ENCODE results near the gene ZNF148.

Gene ZNF148

GRCh38 chr3:125191730-125192129 lies 183.4 kb downstream of the ZNF148 start:
- no peak for TF ChIP-seq CTCF (IDR thresholded peaks at IDR 0.05; ENCODE audit: insufficient read depth, low read depth, low read length, missing control alignments)
- no peak overlapping the region for H3K4me3 ChIP-seq (ENCODE audit: low read length)
- no peak for DNase-seq (ENCODE audit: low read depth)

- TF ChIP-seq CTCF (IDR thresholded peaks at IDR 0.05; ENCODE audit: insufficient read depth, low read depth, low read length, missing control alignments), result no peak
- H3K4me3 ChIP-seq (ENCODE audit: low read length), result no peak overlapping the region
- no peak for DNase-seq (ENCODE audit: low read depth)
Observed at GRCh38 chr3:125191256-125191655, 183.9 kb downstream of the ZNF148 start.

- no peak for DNase-seq (ENCODE audit: low read depth)
- no peak overlapping the region for H3K4me3 ChIP-seq (ENCODE audit: low read length)
- TF ChIP-seq CTCF (IDR thresholded peaks at IDR 0.05; ENCODE audit: insufficient read depth, low read depth, low read length, missing control alignments), result no peak
Observed at GRCh38 chr3:125190786-125191185, 184.3 kb downstream of the ZNF148 start.

- no peak for TF ChIP-seq CTCF (IDR thresholded peaks at IDR 0.05; ENCODE audit: insufficient read depth, low read depth, low read length, missing control alignments)
- no peak overlapping the region for H3K4me3 ChIP-seq (ENCODE audit: low read length)
- no peak for DNase-seq (ENCODE audit: low read depth)
Observed at GRCh38 chr3:125189378-125190165, 185.6 kb downstream of the ZNF148 start.

- H3K4me3 ChIP-seq (ENCODE audit: low read length), result no peak overlapping the region
- no peak for DNase-seq (ENCODE audit: low read depth)
- no peak for TF ChIP-seq CTCF (IDR thresholded peaks at IDR 0.05; ENCODE audit: insufficient read depth, low read depth, low read length, missing control alignments)
Observed at GRCh38 chr3:125188955-125189354, 186.2 kb downstream of the ZNF148 start.

GRCh38 chr3:125187599-125187910 lies 187.6 kb downstream of the ZNF148 start:
- peak; percentile 77 for DNase-seq (ENCODE audit: low read depth)
- no peak overlapping the region for H3K4me3 ChIP-seq (ENCODE audit: low read length)
- TF ChIP-seq CTCF (IDR thresholded peaks at IDR 0.05; ENCODE audit: insufficient read depth, low read depth, low read length, missing control alignments), result no peak
